GM12892 (cell line): Measurements from ENCODE around the gene TMEM229A.

Experiments
- POLR2A ChIP-seq: IDR thresholded peaks from 2 replicates; pipeline ENCODE4 v1.6.1; 2011; ENCODE audit warnings: low read depth, low read length, control low read depth
- TAF1 ChIP-seq: IDR thresholded peaks from 2 replicates; pipeline ENCODE4 v1.6.1; 2011; ENCODE audit warnings: low read depth, mild to moderate bottlenecking, control low read depth, low read length, borderline replicate concordance

- TF ChIP-seq POLR2A (no peak), TAF1 (no peak)
These were observed 41.1 kb upstream of the TMEM229A start for GRCh38 chr7:124074007-124074406.
